K562 (cell line): Measurements from ENCODE around the gene VEGFB. TPM values are rescaled to one million over a fixed set of nuclear protein-coding genes. Genes with fewer than 3 reads are reported as not detected.

Source experiments
- ATAC-seq: fragments of 200-7000 bp; cut with Tn5 transposase; 3 replicates; pipeline ENCODE4 v1.9.1; 2020; ENCODE audit warnings: moderate library complexity
- BruUV-seq: library from RNA; stranded (reverse); fragments of 400-500 nt; replicated peaks from 2 replicates; lab custom pipeline; 2021; lab: Mats Ljungman, UMichigan
- CTCF ChIA-PET: fragments of 300-600 bp; formaldehyde crosslinking; extraction: SDS; loops from one replicate; lab custom pipeline; 2021; ENCODE audit warnings: low intra/inter-chr PET ratio; lab: Yijun Ruan, JAX
- POLR2A ChIA-PET: fragments of 300-600, 350-650 bp; sonication (Branson Sonifier 250); formaldehyde crosslinking; extraction: SDS; loops from one replicate; lab custom pipeline; 2021; ENCODE audit warnings: antibody characterized with exemption, inconsistent platforms; lab: Yijun Ruan, JAX
- DNase-seq, 4 experiments: peaks; one replicate each; pipeline versions ENCODE4 v3.0.0 to v3.0.0-alpha.2; 2011 to 2018; ENCODE audit warnings: low spot score in 3 of 4, mixed read lengths in 3 of 4; ENCODE audit errors: extremely low read depth in 1 of 4
- FAIRE-seq: peaks from 2 replicates; lab custom pipeline; 2011; peaks lifted over from hg19 to GRCh38; lab: Jason Lieb, UNC
- H2AFZ ChIP-seq: 2 replicates; pipeline ENCODE4 v1.6.0; 2011; ENCODE audit warnings: low read depth, low read length, control low read depth, inconsistent platforms
- H3K27ac ChIP-seq: fragments of 200-600 bp; 3 replicates; pipeline ENCODE4 v1.8.0; 2011; ENCODE audit warnings: low read depth, mild to moderate bottlenecking, control low read depth, inconsistent platforms, low read length, moderate library complexity, mixed read lengths; ENCODE audit errors: extremely low read depth
- H3K27me3 ChIP-seq, 2 experiments: fragments of 300-600 bp in 1 of 2; 2 replicates in 1 of 2; 3 replicates in 1 of 2; pipeline versions ENCODE4 v1.6.0 to v1.8.0; 2011; ENCODE audit warnings: inconsistent platforms in 2 of 2, low read length in 2 of 2, mild to moderate bottlenecking in 1 of 2, mixed read lengths in 1 of 2, moderate library complexity in 1 of 2; ENCODE audit not compliant: control insufficient read depth in 2 of 2, insufficient read depth in 2 of 2
- H3K36me3 ChIP-seq: fragments of 300-600 bp; 3 replicates; pipeline ENCODE4 v1.8.0; 2011; ENCODE audit warnings: mild to moderate bottlenecking, low read length, inconsistent platforms; ENCODE audit not compliant: control insufficient read depth, insufficient read depth
- H3K4me1 ChIP-seq, 2 experiments: fragments of 200-600 bp in 1 of 2; replicated peaks in 1 of 2; 2 replicates in 1 of 2; 3 replicates in 1 of 2; pipeline versions ENCODE4 v1.5.1 to v1.8.0; 2011; ENCODE audit warnings: inconsistent platforms in 2 of 2, low read length in 2 of 2, mild to moderate bottlenecking in 1 of 2, mixed read lengths in 1 of 2, moderate library complexity in 1 of 2; ENCODE audit not compliant: control insufficient read depth in 2 of 2, insufficient read depth in 2 of 2
- H3K4me2 ChIP-seq: 2 replicates; pipeline ENCODE4 v1.6.1; 2011; ENCODE audit warnings: low read length, control low read depth, inconsistent platforms, mixed read lengths; ENCODE audit not compliant: insufficient read depth
- H3K4me3 ChIP-seq: fragments of 200-600 bp; sonication (generic), shearing (Covaris generic); 2 replicates; pipeline ENCODE4 v1.5.1; 2016; ENCODE audit warnings: control low read depth, inconsistent platforms
- H3K79me2 ChIP-seq: fragments of 200-600 bp; 3 replicates; pipeline ENCODE4 v1.8.0; 2011; ENCODE audit warnings: low read length, inconsistent platforms; ENCODE audit not compliant: control insufficient read depth, insufficient read depth
- H3K9ac ChIP-seq, 2 experiments: 2 replicates each; pipeline versions ENCODE4 v1.6.0 to v1.6.1; 2011; ENCODE audit warnings: low read depth in 2 of 2, low read length in 2 of 2, control low read depth in 1 of 2, inconsistent platforms in 1 of 2, mild to moderate bottlenecking in 1 of 2, mixed read lengths in 1 of 2; ENCODE audit not compliant: insufficient read depth in 1 of 2
- H3K9me1 ChIP-seq: one replicate; pipeline ENCODE4 v1.6.0; 2011; ENCODE audit warnings: inconsistent platforms, mild to moderate bottlenecking, low read length, moderate library complexity; ENCODE audit not compliant: control insufficient read depth, insufficient read depth
- H3K9me3 ChIP-seq: replicated peaks from 2 replicates; pipeline ENCODE4 v1.5.1; 2011; ENCODE audit warnings: low read depth, low read length, inconsistent platforms; ENCODE audit not compliant: control insufficient read depth, insufficient read depth
- H4K20me1 ChIP-seq: replicated peaks from 2 replicates; pipeline ENCODE4 v1.6.1; 2011; ENCODE audit warnings: low read length, inconsistent platforms, mixed read lengths; ENCODE audit not compliant: control insufficient read depth, insufficient read depth
- CBFB ChIP-seq: sonication (generic); formaldehyde crosslinking; IDR thresholded peaks from 2 replicates; pipeline ENCODE4 v1.4.0; 2020; ENCODE audit warnings: mild to moderate bottlenecking, missing genetic modification reagents
- CBX2 ChIP-seq: fragments of 200-600 bp; sonication (generic); IDR thresholded peaks from one replicate; pipeline ENCODE4 v1.6.1; 2012; ENCODE audit warnings: mild to moderate bottlenecking, low read length, inconsistent platforms; ENCODE audit not compliant: insufficient read depth, poor library complexity, severe bottlenecking
- LEF1 ChIP-seq: fragments of 450-650 bp; IDR thresholded peaks from 2 replicates; pipeline ENCODE4 v1.6.1; 2016; ENCODE audit warnings: mild to moderate bottlenecking
- MAZ ChIP-seq, 2 experiments: fragments of 450-650 bp in 1 of 2; sonication (generic) in 1 of 2; formaldehyde crosslinking; IDR thresholded peaks in 1 of 2; conservative IDR thresholded peaks in 1 of 2; 2 replicates each; pipeline versions ENCODE4 v1.4.0 to v1.5.0; 2020; ENCODE audit warnings: mild to moderate bottlenecking in 1 of 2, missing genetic modification reagents in 1 of 2
- POLR2AphosphoS2 ChIP-seq: IDR thresholded peaks from 2 replicates; pipeline ENCODE4 v1.6.1; 2012; ENCODE audit warnings: low read length, improper control_type of control experiment
- POLR2G ChIP-seq: fragments of 200-400 bp; formaldehyde crosslinking; IDR thresholded peaks from 2 replicates; pipeline ENCODE4 v1.6.1; 2017; ENCODE audit warnings: low read depth, mild to moderate bottlenecking, antibody characterized with exemption, low read length, moderate library complexity
- POLR3A ChIP-seq: IDR thresholded peaks from 2 replicates; pipeline ENCODE4 v1.6.1; 2011; ENCODE audit warnings: borderline replicate concordance, mild to moderate bottlenecking, moderate library complexity; ENCODE audit not compliant: insufficient read length, insufficient read depth; ENCODE audit errors: extremely low read depth
- RFX5 ChIP-seq: IDR thresholded peaks from 2 replicates; pipeline ENCODE4 v1.6.1; 2011; ENCODE audit warnings: low read depth, mild to moderate bottlenecking, improper control_type of control experiment, low read length
- SNRNP70 ChIP-seq: fragments of 200-400 bp; formaldehyde crosslinking; optimal IDR thresholded peaks from 2 replicates; pipeline ENCODE3; 2017; ENCODE audit warnings: low read depth, low read length
- WHSC1 ChIP-seq: IDR thresholded peaks from one replicate; pipeline ENCODE4 v1.6.1; 2012; ENCODE audit warnings: low read length, control low read depth, inconsistent platforms
- ZNF384 ChIP-seq: IDR thresholded peaks from 2 replicates; pipeline ENCODE4 v1.6.1; 2012; ENCODE audit warnings: low read depth, low read length, improper control_type of control experiment
- WGBS: fragments of 100-300 bp; shearing (Covaris generic); methylation state at CpG from one replicate; pipeline ENCODE4 v1.1.6; 2016; ENCODE audit warnings: low coverage, mixed read lengths; ENCODE audit not compliant: insufficient coverage; ENCODE audit errors: missing lambda C conversion rate; 5-methylcytosine and 5-hydroxymethylcytosine counted together
- in situ Hi-C: fragments of 300-500 bp; cut with MboI; formaldehyde crosslinking; loops from 4 replicates; pipeline ENCODE4 v1.15.0; 2018; ENCODE audit warnings: inconsistent platforms, mixed read lengths
- intact Hi-C: fragments of 100-400 bp; cut with micrococcal nuclease; formaldehyde crosslinking; loops from 2 replicates; pipeline ENCODE4 v1.14.2; 2022
- polyA plus RNA-seq, 8 experiments: library from polyadenylated mRNA; depleted of rRNA in 4 of 8; stranded (reverse) in 5 of 8; unstranded in 3 of 8; fragments of >200 nt; fragmentation: Nextera tagmentation in 2 of 8; fragmentation: Illumina TruSeq in 1 of 8; extraction: Ambion mirVana in 2 of 8; extraction: Trizol in 1 of 8; gene quantifications; 2 replicates each; pipeline versions ENCODE4 v1.2.1 to v1.2.3, GENCODE V29; 2011 to 2014; ENCODE audit warnings: inconsistent platforms in 1 of 8, missing spikeins in 1 of 8
- total RNA-seq, 7 experiments: library from RNA; depleted of rRNA in 6 of 7; stranded (reverse); fragments of >200 nt in 6 of 7; fragmentation: Illumina TruSeq in 2 of 7; extraction: Trizol in 2 of 7; gene quantifications; 2 replicates each; pipeline versions ENCODE4 v1.2.1 to v1.2.3, GENCODE V29; 2011 to 2021; ENCODE audit warnings: low replicate concordance in 1 of 7
- TF ChIP-seq, protein P1 (sequence below), 3 experiments: IDR thresholded peaks in 2 of 3; conservative IDR thresholded peaks in 1 of 3; 2 replicates each; pipeline ENCODE4 v1.5.1; 2011 to 2012; ENCODE audit warnings: low read length in 3 of 3, mild to moderate bottlenecking in 3 of 3, control low read depth in 2 of 3, improper control_type of control experiment in 1 of 3, inconsistent platforms in 1 of 3, low read depth in 1 of 3, mixed read lengths in 1 of 3, moderate library complexity in 1 of 3; ENCODE audit not compliant: insufficient read depth in 2 of 3
- TF ChIP-seq, protein P2 (sequence below): fragments of 450-650 bp; formaldehyde crosslinking; IDR thresholded peaks from 2 replicates; pipeline ENCODE4 v1.4.0; 2020; ENCODE audit warnings: mild to moderate bottlenecking, mixed read lengths
- TF ChIP-seq, protein P3 (sequence below), 2 experiments: fragments of 450-650 bp in 1 of 2; sonication (generic) in 1 of 2; formaldehyde crosslinking; conservative IDR thresholded peaks; 2 replicates each; pipeline versions ENCODE4 v1.4.0 to v1.8.1; 2020 to 2022; ENCODE audit warnings: mild to moderate bottlenecking in 1 of 2, missing genetic modification reagents in 1 of 2

VEGFB gene
- total and polyA plus RNA-seq, 9 of the 15 experiments (the other 6 are each of a cell fraction or from before 2014, with no cell fraction given): 11.0 to 83.4 (median 25.7) TPM

DNA sequence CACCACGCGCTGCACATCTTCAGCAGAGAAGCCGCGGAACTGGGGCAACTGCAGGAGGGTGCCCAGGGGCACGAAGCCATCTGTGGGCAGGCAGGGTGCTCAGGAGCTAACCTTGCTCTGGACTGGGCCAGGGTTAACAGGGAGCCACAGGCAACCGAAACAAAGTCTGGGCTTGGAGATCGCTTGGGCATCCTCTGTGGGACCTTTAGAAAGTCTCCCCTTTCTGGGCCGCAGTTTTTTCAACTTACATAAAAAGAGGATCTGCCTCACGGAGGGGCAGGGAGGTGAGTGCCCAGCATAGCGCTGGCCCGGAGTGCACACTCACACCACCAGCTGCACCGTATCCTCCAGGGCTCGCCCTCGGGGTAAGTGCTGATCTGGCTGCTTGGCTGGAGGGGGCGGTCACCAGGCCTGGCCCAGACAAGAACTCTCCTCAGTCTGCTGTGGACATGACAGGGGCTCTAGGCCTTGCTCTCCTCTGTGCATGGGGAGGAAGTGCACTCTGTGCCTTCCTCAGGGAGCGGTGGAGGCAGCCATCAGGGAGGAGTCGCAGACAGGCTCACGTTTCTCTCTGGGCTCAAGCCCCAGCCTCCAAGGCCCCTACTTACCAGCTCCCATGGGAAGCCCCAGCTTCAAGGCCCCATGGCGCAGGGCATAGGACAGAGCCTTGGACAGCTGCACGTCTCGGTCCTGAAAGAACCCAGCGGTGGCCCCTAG, 9.3 kb upstream of the VEGFB start:
- Histone ChIP-seq H3K27me3 (no peaks in the 10 kb centered on the region), H3K4me2 (peak overlapping the region; percentile 83), H4K20me1 (no peaks in the 10 kb centered on the region), H3K4me3 (peak overlapping the region; percentile 64), H2AFZ (0 out of 2 replicates have a peak overlapping the region, but pooled peaks have one; percentile 93), H3K9ac (peak overlapping the region; percentile 79 to 99), H3K36me3 (peaks cover 52% of the 10 kb centered on the region; the same call in 2 of the 3 replicates), H3K4me1 (peaks cover 8 to 69% of the 10 kb centered on the region in 2 experiments; a peak in 4 of 5 replicates), H3K9me3 (no peaks in the 10 kb centered on the region), H3K79me2 (peaks cover 34% of the 10 kb centered on the region), H3K9me1 (peaks cover 5% of the 10 kb centered on the region), H3K27ac (peak overlapping the region; percentile 93)
- WGBS: 53% methylated on average over 20 of the region's 22 CpGs
- intact Hi-C loops: no loop called here
- peak in 2 of 4 experiments; percentile 27 to 46 for DNase-seq
- FAIRE-seq: peak; percentile 15
- ATAC-seq: peak; percentile 13
- POLR2A ChIA-PET: interaction anchor here (0.8 to 6.3 kb wide), 4 partner anchors 10 to 17 kb away, joined by 3 to 77 read pairs (median 8); partner anchors contain the start of gene FERMT3
- no TSS peak for BruUV-seq
- CTCF ChIA-PET: no interaction called here
- in situ Hi-C loops: no loop called here
- TF ChIP-seq MAZ (CRISPR knock-in tag; conservative IDR thresholded peaks at IDR 0.05 in 1 of 2, IDR thresholded peaks at IDR 0.05 in 1 of 2) (0 out of 4 replicates have a peak, but pooled peaks of 1 of the 2 experiments have one; percentile 15), POLR3A (no peak), CBFB (CRISPR knock-in tag) (0 out of 2 replicates have a peak, but pooled peaks have one; percentile 8), POLR2AphosphoS2 (peak; percentile 58; the same call in 1 of the 2 replicates), ZNF384 (no peak), CBX2 (no peak), RFX5 (no peak), LEF1 (no peak), SNRNP70 (peak; percentile 79), POLR2G (peak; percentile 70), WHSC1 (no peak)
- TF ChIP-seq, protein P1, sequence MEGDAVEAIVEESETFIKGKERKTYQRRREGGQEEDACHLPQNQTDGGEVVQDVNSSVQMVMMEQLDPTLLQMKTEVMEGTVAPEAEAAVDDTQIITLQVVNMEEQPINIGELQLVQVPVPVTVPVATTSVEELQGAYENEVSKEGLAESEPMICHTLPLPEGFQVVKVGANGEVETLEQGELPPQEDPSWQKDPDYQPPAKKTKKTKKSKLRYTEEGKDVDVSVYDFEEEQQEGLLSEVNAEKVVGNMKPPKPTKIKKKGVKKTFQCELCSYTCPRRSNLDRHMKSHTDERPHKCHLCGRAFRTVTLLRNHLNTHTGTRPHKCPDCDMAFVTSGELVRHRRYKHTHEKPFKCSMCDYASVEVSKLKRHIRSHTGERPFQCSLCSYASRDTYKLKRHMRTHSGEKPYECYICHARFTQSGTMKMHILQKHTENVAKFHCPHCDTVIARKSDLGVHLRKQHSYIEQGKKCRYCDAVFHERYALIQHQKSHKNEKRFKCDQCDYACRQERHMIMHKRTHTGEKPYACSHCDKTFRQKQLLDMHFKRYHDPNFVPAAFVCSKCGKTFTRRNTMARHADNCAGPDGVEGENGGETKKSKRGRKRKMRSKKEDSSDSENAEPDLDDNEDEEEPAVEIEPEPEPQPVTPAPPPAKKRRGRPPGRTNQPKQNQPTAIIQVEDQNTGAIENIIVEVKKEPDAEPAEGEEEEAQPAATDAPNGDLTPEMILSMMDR (IDR thresholded peaks at IDR 0.05 in 2 of 3, conservative IDR thresholded peaks at IDR 0.05 in 1 of 3; ENCODE audit: insufficient read depth in 2 of 3, low read depth in 1 of 3, low read length in 3 of 3): 0 out of 6 replicates have a peak, but pooled peaks of 1 of the 3 experiments have one; percentile 3
- TF ChIP-seq, protein P2, sequence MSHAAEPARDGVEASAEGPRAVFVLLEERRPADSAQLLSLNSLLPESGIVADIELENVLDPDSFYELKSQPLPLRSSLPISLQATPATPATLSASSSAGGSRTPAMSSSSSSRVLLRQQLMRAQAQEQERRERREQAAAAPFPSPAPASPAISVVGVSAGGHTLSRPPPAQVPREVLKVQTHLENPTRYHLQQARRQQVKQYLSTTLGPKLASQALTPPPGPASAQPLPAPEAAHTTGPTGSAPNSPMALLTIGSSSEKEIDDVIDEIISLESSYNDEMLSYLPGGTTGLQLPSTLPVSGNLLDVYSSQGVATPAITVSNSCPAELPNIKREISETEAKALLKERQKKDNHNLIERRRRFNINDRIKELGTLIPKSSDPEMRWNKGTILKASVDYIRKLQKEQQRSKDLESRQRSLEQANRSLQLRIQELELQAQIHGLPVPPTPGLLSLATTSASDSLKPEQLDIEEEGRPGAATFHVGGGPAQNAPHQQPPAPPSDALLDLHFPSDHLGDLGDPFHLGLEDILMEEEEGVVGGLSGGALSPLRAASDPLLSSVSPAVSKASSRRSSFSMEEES (CRISPR knock-in tag): no peak
- TF ChIP-seq, protein P3, sequence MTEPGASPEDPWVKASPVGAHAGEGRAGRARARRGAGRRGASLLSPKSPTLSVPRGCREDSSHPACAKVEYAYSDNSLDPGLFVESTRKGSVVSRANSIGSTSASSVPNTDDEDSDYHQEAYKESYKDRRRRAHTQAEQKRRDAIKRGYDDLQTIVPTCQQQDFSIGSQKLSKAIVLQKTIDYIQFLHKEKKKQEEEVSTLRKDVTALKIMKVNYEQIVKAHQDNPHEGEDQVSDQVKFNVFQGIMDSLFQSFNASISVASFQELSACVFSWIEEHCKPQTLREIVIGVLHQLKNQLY (CRISPR knock-in tag; conservative IDR thresholded peaks at IDR 0.05): no peak
